ENCODE measurements around the gene USE1.

DNA sequence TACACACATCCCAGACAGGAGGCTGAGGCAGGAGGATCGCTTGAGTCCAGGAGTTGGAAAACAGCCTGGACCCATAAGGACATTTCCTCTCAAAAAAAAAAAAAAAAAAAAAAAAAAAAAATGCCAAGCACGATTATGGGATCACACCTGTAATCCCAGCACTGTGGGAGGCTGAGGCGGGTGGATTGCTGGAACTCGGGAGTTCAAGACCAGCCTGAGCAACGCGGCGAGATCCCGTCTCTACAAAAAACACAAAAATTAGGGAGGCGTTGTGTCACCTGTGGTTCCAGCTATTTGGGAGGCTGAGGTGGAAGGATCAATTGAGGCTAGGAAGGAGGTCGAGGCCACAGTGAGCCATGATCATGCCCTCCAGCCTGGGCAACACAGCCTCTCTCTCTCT lies 9.9 kb downstream of the USE1 start:
- TF ChIP-seq CTCF (IDR thresholded peaks at IDR 0.05) (no peak), POLR2A (IDR thresholded peaks at IDR 0.05) (no peak)
